Fibroblast of skin of scalp (primary cell): Measurements from ENCODE around the gene KCNG2.

Experiments
- DNase-seq: peaks from one replicate; pipeline ENCODE4 v3.0.0-alpha.2; 2013

The KCNG2 gene

DNA sequence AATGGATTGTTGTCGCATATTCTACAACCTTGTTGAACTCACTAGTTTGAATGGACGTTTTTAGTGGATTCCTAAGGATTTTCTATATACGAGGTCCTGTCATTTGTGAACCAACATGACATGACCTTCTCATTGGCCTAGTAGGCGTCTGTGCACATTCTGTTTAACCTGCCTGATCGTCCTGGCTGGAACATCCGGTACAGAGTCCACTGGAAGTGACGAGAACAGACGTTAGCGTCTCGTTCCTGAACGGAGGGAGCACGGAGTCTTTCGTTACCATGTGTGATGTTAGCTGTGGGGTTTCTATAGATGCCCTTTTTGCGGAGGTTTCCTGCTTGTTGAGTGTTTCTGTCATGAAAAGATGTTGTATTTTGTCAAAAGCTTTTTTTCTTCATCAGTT, 91.8 kb downstream of the KCNG2 start:
- no peak for DNase-seq

DNA sequence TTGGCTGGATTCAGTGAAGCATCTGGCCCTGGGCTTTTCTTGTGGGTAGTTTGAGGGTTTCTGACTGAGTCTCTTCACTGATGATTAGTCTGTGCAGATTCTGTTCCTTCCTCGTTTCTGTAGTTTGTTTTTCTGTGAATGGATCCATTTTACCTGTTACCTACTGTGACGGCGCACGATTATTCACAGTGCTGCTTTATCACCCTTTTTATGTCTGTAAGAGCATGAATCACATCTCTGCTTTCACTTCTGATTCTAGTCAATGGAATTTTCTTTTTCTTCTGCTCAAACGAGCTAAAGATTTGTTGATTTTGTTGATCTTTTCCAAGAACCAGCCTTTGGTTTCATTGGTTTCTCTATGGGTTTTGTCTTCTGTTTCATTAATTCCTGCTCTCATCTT, 92.9 kb downstream of the KCNG2 start:
- DNase-seq: no peak

DNA sequence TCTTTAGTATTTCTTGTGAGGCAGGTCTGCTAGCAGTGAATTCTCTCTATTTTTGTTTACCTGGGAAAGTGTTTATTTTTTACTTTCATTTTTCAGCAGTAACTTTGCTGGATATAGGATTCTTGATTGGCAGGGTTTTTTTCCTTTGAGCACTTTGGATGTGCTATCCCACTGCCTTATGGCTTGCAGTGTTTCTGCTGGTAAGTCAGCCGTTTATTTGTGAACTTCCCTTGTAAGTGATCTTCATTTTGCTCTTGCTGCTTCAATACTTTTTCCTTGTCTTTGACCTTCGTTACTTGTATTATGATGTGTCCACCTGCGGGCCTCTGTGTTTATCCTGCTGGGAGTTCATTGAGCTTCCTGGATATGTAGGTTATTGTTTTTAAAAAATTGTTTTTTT, 99.0 kb downstream of the KCNG2 start:
- DNase-seq: no peak

DNA sequence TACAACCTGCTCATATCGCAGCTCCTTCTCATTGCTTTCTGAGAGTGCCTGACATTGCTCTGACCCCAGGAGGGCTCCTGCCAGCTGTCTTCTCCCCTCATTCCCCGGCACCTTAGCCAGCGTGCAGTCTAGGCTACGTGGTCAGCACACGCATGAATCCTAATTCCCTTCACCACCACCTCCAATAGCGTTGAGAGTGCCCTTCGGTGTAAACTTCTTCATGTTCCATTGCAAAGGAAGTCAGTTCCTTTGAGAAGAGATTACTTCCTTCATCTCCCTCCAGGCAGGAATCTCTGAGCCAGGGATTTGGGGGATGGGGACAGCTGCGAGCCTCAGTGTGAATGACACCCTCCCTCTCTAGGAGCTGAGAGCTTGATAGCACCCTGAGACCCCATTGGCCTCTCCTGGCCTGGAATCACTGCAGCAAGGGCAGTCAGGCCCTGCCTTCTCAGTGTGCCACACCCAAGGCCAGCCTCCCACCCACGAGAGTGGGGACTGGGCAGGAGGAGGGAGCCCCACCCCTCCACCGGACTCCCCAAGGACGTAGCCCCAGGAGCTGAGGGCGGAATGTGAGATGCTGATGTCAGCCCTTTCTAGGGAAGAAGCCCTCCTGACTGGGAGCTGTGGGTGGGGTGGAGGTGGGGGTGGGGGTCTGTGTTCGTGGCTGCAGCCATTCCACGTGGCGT, 100.3 kb downstream of the KCNG2 start:
- no peak for DNase-seq

DNA sequence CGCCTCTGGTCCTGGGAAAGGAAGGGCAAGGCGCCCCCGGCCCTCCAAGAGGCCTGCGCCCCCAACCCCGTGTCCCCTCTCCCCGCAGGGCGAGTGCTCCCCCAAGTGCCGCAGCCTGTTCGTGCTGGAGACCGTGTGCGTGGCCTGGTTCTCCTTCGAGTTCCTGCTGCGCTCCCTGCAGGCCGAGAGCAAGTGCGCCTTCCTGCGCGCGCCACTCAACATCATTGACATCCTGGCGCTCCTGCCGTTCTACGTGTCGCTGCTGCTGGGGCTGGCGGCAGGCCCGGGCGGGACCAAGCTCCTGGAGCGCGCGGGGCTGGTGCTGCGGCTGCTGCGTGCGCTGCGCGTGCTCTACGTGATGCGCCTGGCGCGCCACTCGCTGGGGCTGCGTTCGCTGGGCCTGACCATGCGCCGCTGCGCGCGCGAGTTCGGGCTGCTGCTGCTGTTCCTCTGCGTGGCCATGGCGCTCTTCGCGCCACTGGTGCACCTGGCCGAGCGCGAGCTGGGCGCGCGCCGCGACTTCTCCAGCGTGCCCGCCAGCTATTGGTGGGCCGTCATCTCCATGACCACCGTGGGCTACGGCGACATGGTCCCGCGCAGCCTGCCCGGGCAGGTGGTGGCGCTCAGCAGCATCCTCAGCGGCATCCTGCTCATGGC, 101.3 kb downstream of the KCNG2 start:
- DNase-seq: no peak

DNA sequence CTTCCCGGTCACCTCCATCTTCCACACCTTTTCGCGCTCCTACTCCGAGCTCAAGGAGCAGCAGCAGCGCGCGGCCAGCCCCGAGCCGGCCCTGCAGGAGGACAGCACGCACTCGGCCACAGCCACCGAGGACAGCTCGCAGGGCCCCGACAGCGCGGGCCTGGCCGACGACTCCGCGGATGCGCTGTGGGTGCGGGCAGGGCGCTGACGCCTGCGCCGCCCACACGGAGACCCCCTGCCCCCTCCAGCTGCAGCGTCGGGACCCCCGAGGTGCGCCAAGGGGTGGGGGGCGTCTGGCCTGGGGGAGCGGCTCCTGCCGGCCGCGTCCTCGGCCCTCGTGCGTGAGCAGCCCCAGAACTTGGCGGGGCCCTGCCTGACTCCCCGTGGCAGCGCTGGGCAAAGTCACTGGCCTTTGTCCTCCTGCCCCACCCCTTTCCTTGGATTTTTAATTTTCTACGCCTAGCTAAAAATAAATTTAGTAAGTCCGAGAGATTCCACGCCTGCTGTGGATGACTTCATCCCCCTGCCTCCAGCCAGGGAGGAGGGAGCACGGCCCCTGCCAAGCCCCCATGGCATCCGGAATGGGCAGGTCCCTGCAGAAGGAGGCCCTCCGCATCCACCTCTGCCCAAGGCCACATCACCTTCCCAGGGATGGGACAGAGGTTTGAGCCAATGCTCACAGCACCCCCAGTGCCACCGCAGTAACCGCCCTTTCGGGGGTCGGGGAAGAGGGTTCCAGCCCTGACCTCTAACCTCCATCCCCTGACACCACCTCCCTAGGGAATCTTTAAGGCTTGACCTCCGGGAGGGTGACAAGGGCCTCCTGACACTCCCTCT, 102.1 kb downstream of the KCNG2 start:
- no peak for DNase-seq

DNA sequence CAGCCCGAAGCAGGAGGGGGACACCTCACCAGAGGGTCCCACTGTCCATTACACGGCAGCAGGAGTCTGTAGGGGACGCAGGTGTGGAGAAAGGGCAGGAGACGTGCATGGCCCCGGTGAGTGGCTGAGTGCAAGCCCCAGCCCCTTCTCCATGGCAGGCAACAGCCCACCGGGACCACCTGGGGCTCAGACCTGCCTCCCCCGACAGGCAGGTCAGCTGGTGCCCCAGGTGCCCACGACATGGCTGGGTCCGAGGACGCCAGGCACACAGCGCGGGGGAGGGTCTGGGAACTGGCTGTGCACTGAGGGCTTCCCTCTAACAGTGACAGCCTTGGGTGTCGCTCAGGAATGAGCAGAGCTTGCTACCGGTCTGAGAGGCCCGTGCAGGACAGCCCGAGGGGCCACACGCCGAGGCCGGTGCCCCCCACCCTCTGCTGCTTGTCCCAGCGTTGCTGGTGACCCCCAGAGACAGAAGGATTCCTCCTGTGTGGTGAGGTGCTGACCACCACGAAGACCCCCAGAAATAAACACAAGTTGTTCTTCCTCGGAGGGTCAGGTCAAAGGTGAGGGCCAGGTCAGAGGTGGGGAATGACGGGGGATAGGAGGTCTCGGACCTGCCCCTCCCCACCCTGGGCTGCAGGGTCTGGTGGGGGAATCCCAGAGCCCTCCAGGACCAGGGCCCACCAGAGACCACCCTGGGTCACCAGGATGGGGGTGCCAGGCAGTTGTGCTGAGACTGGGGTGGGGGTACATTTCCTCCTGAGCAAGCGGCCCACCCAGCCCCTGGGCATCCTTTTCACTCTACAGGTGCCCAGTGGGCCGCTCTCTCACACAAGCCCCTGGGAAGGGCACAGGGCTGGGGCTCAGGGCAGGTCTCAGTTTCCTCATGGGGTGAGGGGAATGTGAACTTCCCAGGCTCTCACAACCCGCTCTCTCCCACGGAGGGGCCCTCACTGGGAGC, 103.2 kb downstream of the KCNG2 start:
- no peak for DNase-seq

DNA sequence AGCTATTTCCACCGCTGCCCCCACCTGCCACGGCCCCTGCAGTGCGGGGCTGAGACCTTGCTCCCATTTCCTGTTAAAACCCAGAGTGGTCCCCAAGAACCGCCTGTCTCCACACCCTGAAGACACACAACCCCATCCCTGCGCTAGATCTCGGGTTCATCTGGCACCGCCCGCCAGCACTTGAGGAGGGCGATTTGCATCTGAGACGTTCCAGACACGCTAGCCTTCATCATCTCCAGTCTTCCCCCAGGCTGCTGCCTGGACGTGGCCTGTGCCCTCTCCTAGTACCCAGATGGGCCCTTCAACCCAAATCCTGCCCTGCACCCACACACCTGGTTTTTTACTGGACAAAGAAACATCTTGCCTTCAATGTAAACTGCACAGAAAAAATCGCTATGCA, 103.9 kb downstream of the KCNG2 start:
- no peak for DNase-seq

DNA sequence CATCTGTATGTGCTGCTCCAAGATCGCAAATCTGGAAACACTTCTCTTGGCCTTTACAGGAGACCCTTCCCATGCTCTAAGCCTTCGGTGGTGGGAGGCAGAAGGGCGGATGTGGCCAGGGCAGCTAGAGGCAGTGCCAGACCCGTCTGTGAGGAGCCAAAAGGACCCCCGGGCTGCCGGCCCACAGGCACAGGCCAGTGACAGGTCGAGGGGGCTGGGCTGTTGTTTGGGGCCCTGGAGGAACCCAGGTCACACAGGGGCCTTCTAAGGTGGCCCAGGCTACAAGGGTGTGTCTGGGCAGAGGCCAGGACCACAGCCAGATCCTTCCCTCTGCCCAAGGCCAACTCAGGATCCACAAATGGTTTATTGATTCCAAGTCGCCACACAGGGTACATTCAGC, 104.3 kb downstream of the KCNG2 start:
- no peak for DNase-seq

DNA sequence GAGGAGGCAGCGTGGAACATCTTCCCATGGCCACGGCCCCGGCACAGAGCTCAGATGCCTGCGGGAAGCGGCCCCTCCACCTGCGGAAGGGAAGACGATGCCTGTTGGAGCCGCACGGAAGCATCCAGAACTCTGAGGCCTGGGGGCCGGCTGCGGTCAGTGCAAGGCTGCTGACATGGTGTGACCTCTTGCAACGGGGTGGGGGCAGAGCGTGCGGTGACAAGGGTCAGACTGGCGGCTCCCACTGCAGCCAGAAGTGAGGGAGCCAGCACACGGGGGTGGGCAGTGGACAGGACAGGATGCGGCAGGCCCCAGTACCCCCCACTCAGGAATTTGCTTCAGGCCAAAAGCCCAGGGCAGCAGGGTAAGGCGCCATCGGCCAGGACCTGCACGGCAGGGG, 104.9 kb downstream of the KCNG2 start:
- DNase-seq: no peak

DNA sequence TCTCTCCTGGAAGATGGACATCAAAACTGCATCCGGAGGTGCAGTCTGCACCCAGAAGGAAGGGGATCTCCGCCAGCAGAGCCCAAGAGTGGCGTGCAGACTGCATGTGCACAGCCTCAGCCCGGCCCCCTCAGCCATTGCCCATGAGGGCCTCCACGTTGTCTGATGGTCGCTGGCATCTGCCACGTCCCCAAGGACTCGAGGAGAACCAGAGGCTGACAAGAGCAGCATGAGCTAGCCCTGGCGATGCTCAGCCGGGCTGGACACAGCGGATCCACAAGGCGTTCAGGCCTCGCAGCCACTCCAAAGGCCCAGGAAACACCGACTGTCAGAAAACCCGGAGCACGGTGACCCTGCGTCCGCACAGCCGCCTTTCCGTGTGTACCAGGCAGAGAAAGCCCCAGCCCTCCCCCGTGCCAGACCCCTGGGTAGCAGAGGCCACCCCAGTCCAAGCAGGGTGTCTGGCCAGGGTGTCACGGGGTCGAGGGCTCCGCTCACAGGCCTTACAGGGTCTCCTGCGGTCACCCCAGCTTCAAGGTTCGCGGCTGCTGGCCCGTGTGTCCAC, 105.4 kb downstream of the KCNG2 start:
- DNase-seq: no peak

DNA sequence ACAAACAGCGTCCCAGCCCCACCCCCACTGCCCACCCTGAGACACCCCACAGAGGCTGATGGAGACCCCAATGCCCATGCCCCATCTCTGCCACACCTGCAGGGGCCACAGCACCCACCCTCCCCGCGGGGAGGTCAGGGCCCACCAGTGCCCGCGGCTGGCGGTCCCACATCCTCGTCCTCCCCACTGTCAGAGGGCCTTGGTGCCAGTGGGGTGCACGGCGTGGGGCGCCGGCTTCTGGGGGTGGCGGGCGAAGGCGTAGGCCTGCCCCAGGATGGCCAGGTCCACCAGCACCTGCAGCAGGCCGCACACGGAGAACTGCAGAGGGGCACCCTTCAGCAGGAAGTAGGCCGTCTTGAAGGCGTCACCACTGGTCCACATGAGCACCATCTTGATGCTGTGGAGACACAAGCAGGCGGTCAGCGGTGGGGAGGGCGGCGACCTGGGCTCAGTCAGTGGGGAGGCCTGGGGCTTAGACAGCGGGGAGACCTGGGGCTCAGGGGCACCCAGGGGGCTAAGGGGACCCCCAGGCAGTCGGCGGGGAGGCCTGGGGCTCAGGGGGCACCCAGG, 106.1 kb downstream of the KCNG2 start:
- no peak for DNase-seq

DNA sequence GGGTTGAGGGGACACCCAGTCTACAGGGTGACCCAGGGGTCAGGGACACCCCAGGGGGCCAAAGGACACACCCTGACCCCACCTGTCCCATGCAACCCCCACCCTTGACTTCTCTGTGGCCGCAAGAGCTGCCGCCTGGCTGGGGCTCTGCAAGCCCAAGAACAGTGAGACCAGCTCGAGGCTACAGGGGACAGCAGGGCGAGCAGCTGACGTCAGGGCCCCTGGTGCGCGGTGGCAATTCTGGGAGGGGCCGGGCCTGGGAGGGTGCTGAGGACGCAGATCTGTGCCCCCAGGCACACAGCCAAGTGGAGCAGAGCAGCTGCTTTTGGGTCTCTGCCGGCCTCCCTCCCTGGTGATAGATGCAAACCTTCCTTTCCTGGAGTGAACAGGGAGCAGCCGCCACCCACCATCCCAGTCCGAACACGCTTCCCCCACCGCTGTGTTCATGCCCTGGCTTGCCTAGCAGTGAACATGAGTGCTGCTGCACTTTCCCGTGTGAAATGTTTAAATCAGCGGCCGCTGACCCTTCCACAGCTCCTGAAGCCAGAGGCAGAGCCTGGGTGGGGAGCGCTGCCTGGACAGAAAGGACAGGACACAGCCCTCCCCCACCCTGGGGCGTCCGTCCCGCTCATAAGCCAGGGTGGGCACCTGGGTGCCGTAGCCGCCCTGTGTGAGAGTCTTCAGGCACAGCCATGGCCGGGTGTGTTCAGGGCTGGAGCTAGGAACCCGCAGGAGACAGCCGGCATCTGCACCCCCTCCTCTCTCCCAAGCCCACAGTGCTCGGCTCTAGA, 106.8 kb downstream of the KCNG2 start:
- no peak for DNase-seq

DNA sequence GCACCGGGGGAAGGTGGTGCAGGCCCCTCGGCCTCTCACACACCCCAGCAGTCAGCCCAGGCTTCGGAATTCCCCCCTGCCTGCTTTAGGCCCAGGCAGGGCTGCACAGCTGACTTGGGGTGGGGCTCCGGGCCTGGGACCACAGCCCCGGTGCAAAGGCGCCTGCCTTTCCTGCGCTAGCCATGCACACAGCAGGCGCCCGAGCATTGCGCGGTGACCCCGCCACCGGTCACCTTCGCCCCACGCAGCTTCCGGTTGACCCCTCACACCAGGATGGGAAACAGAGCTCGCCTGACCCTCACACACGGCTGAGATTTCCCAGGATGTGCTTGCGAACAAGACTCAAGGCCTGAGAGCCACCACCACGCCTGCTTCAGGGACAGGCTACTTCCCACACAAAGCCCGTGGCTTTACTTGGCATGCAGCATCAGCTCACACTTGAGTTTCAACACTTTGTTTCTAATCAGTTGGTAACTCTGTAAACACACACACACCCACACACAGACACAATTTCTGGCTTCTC, 107.7 kb downstream of the KCNG2 start:
- DNase-seq: no peak

DNA sequence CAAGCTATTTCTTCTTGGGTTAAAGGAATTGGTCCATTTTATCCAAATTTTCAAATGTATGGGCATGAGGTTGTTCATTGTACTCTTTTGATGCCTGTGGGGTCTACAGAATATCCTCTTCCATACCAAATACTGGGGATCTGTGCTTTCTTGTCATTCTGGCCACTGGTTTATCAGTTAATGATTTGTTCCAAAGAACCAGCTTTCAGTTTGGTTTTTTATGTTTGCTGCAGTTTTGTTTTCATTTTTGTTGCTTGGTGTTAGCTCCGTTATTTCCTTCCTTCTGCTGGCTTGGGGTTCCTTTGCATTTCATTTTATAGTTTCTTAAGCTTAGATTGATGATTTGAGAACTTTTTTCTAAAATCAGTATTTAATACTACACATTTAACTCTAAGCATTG, 108.3 kb downstream of the KCNG2 start:
- no peak for DNase-seq

DNA sequence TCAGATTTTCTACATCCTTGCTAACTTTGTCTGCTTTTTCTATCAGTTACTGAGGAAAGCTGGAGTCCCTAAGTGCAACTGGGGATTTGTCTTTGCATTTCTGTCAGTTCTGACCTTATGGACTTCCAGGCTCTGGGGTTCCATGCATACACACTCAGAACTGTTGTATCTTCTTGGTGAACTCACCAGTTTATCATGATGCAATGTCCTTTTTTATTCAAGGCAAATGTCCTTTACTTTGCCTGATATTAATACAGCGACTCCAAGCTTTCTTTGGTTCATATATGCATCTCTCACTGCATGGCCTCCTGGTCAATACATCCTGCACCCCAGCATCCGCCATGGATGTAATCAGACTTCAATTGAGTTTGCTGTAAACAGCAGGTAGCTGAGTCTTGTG, 109.0 kb downstream of the KCNG2 start:
- no peak for DNase-seq

DNA sequence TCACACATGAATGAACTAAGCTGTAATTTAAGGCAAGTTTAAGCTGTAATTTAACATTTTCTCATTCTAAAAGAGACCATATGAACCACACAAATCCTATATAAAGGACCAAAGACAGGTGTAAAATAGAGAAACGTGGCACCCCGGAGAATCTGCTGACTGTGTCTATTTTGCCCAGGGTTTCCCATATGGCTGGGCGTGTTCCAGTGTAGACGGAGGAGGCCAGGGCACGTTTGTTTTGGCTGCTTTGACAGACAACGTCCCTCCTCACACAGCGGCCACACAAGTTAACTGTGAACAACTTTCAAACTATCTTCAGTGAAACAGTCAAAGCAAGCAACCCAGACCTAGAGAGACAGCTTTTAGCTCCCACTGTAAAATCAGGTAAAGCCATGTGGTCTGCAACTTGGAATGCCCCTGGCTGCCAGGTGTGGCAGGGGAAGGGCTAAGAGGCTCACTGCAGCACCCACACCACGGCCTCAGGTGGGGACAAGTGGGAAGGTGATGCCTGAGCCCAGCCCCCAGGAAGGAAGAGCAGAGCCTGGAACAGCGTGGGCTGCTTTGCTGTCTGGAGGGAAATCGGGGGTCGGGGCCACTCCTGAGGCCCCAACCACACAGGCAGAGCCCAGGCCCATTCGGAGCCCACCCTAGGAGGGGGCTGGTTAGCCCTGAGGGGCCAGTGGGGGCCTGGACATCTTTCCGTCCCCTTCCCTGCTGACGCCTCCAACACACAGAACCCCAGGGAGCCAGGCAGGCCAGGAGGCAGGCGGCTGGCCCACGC, 113.0 kb downstream of the KCNG2 start:
- DNase-seq: no peak

DNA sequence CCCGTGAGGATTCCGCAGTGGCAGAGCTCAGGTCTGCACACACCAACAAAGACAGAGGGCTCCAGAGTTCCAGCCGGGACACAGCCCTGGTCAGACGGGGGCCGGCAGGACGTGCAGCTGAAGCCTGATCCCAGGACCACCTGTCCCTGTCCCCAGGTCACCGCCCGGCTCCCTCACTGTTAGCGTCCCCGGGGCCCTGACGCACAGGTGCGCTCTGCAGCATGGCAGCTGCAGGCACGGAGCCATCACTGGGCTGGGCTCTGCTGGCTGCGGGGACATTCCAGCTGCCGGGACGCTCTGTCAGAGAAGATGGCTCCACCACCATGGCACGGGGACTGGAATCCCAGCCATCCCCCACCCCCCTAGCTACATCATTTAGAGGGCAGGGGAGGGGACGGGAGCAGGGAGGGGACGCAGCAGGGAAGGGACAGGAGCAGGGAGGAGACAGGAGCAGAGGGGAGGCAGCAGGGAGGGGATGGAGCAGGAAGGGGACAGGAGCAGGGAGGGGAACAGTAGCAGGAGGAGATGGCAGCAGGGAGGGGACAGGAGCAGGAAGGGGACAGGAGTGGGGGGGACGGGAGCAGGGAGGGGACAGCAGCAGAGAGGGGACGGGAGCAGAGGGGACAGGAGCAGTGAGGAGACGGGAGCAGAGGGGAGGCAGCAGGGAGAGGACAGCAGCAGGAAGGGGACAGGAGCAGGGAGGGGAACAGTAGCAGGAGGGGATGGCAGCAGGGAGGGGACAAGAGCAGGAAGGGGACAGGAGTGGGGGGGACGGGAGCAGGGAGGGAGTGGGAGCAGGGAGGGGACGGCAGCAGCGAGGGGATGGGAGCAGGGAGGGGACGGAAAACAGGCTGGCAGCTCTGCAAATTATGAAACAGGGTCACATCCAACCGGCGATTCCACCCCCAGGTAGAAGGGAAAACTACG, 113.9 kb downstream of the KCNG2 start:
- no peak for DNase-seq
